HG03354 (cell line): Measurements from ENCODE around the gene MRPL55.

ENCODE experiments used
- ATAC-seq: cut with Tn5 transposase; IDR thresholded peaks from one replicate; pipeline ENCODE4 v1.9.1; 2021; ENCODE audit warnings: mild to moderate bottlenecking; ENCODE audit not compliant: unreplicated experiment, poor library complexity, severe bottlenecking

The MRPL55 gene

GRCh38 chr1:228061411-228062084, 47.6 kb downstream of the MRPL55 start:
- ATAC-seq, result no peak

- ATAC-seq, result no peak
Observed at GRCh38 chr1:228060458-228061190, 48.5 kb downstream of the MRPL55 start.

GRCh38 chr1:228059634-228060457, 49.3 kb downstream of the MRPL55 start:
- no peak for ATAC-seq

GRCh38 chr1:228058949-228059633, 50.0 kb downstream of the MRPL55 start:
- ATAC-seq, result no peak

- no peak for ATAC-seq
Observed at GRCh38 chr1:228058172-228058948, 50.7 kb downstream of the MRPL55 start.
